ENCODE results near the gene TSPEAR.
"Not testable (repeated sequence)": the region's sequence is repeated elsewhere in the genome, so short reads cannot be mapped to it uniquely, and the experiment has no call there.

The TSPEAR gene

DNA sequence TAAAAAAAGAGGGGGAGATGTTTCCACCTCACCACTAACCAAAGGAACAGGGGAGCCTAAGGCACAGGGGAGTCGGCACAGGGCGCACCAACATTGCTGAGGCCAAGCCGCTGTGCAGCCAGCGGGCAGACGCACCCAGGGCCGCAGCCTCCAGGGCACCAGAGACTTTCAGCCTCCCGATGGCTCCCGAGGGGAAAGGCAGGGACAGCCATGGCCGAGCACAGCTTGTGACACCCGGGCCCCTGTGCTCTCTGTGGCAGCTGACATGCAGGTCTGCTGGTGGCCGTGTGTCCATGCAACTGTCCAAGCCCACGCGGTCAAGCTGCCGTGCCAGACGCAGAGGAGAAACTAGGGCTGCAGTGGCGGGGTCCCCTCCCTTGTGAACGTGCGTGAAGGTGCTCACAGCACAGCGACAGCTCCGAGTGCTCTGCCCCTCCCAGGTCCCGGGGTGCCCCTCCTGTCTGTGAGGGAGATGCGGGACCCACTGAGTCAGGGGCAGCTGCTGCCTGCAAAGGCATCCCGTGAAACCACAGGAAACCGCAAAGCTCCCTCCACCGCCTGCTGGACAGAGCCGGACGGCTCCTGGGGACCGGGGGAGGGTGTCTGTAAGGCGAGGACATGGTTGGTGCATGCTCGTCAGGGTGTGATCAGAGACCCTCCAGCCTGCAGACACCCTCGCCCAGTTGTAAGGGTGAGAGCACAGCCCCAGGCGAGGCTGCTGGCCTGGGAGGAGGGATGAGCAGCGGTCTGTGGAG, 62.6 kb downstream of the TSPEAR start:
- DNase-seq, result no peak

DNA sequence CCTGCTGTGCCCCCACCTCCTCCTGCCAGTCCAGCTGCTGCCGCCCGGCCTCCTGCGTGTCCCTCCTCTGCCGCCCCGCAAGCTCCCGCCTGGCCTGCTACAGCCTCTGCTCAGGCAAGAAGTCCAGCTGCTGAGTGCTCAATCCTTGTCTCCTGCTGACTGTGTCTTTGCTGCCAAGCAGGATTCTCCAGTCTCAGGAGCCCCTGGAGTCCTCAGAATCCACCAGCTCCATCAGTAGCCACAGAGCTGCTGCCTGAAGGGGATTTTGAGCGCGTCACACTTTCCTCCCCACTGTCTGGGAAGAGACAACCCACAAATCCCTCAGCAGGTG, 64.2 kb downstream of the TSPEAR start:
- DNase-seq, result no peak

DNA sequence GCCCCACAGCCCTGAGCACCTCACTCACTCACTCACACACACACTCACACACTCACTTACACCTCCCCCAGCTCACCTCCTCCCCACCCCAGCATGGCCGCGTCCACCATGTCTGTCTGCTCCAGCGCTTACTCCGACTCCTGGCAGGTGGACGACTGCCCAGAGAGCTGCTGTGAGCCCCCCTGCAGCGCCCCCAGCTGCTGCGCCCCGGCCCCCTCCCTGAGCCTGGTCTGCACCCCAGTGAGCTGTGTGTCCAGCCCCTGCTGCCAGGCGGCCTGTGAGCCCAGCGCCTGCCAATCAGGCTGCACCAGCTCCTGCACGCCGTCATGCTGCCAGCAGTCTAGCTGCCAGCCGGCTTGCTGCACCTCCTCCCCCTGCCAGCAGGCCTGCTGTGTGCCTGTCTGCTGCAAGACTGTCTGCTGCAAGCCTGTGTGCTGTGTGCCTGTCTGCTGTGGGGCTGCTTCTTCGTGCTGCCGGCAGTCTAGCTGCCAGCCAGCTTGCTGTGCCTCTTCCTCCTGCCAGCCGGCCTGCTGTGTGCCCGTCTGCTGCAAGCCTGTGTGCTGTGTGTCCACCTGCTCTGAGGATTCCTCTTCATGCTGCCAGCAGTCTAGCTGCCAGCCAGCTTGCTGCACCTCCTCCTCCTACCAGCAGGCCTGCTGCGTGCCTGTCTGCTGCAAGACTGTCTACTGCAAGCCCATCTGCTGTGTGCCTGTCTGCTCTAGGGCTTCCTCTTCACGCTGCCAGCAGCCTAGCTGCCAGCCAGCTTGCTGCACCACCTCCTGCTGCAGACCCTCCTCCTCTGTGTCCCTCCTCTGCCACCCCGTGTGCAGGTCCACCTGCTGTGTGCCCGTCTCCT, 64.8 kb downstream of the TSPEAR start, which contains the start of gene KRTAP10-11:
KRTAP10-11 (plus strand) TSS at position 49 of the 856 bp plus-strand sequence; CDS start at position 94, 45 bp downstream.
- DNase-seq, result not testable (repeated sequence)

DNA sequence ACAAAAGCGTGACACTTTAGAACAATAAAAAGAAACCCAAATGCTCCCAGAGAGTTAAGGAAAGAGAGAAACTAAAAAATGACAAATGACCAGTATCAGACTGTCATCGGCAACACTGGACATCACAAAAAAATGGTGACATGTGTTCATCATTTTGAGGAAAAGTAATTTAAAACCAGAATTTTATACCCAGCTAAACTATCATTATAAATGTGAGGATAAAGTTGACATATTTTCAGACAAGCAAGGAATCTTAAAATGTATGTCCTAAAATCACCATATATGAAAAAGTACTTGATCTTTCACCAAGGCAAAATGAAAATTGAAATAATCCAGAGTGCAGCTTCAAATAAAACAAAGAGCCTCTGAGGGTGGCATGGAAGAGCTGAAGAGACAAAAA, 66.5 kb downstream of the TSPEAR start:
- no peak for DNase-seq

DNA sequence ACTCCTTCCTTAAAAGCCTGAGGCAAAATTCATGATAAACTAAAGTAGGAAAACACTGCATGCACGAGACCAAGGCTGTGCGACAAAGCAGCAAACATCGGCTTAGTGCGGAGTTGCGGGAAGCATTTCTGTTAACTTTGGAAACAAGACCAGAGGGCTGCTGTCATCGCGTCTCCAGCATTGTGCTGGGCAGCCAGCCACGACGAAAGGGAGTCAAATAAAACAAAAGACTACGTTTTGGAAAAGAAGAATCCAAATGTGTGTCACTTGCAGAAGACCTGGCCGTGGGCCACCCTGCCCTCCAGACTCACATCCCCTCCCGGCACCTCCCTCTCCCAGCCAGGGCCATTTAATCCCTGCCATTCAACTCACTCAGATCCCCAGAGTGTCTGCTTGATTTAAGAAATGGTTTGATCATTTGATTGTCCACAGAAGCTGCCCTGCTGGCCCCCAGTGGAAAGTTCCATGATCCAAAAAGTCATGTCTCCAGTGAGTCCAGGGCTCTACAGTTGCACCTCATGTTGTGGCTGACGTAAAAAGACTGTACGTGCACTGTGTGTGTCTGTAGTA, 67.5 kb downstream of the TSPEAR start:
- no peak for DNase-seq

DNA sequence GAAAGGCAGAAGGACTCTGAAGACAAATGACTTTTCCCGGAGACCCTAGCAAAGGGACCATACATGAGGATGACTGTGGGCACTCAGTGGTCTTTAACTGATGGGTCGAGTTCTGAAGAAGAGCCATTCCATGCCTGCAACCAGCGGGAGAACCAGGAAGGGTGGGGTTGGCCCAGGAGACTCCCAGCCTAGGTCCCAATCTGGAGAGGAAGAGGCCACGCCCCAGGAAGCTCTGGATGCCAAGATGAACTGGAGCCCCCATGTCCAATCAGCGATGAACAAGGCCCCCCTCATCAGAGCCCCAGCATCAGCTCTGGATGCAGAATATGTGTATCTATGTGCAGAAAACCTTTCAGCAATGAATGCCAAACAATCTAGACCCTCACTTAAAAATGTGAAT, 70.6 kb downstream of the TSPEAR start:
- no peak for DNase-seq

DNA sequence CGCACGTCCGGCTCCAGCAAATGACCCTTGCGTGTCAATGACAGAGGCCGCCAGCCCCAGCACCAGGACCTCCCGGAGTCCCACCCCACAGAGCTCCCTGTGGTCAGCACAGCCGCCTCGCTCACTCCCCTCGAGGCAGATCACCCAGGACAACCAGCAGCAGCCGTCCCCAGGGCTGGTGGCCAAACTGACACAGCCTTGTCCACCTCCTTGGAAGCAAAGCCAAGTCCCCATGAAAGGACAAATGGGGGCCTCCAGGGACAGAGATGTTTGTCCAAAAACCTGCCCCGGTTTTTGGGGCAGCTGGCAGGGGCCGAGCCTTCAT, 72.1 kb downstream of the TSPEAR start:
- DNase-seq, result no peak

DNA sequence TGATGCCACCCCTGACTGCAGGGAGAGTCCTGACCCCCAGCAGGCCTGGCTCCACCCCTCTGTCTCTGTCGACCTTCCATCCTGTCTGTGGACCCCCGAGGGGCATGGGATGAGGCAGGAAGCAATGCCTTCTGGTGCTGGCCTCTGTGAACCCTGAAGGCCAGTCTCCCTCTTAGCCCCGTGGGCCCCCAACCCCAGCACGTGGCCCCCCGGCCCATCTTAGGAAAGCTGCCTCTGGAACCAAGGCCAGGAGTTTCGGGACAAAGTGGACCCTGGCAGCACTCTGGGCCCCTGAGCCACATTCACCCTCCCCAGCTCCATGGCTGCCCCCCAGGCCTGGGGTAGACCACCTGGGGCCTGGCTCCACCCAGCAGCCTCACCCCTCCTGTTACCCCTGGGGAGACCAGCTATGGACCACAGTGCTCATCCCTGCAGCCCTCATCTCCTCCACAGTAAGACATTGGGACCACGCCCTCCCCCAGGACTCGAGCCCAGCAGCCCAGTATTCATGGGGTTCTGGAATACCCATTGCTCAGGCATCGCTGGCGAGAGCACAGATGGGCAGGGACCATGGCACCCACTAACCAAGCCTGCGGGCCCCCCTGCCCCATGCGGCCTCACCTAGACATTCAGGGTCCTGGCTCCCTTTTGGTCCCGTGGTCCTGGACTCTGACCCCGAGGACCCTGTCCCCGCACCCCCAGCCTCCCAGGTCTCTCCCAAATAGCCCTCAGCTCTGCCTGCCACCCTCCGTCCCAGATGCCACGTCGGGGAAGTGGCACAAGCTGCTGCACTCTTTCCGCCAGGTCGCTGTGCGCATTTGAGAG, 72.7 kb downstream of the TSPEAR start:
- DNase-seq, result not testable (repeated sequence)

DNA sequence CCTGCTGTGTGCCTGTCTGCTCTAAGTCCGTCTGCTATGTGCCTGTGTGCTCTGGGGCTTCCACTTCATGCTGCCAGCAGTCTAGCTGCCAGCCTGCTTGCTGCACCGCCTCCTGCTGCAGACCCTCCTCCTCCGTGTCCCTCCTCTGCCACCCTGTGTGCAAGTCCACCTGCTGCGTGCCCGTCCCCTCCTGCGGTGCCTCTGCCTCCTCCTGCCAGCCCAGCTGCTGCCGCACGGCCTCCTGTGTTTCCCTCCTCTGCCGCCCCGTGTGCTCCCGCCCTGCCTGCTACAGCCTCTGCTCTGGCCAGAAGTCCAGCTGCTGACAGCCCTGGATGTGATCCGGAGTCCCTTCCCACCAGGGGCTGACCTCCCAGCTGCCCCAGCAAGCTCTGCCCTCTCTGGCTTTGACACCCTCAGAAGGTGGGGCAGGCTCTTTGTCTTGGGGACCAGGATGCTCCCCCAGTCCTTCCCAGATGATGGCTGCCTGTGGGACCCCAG, 73.5 kb downstream of the TSPEAR start:
- DNase-seq, result not testable (repeated sequence)

DNA sequence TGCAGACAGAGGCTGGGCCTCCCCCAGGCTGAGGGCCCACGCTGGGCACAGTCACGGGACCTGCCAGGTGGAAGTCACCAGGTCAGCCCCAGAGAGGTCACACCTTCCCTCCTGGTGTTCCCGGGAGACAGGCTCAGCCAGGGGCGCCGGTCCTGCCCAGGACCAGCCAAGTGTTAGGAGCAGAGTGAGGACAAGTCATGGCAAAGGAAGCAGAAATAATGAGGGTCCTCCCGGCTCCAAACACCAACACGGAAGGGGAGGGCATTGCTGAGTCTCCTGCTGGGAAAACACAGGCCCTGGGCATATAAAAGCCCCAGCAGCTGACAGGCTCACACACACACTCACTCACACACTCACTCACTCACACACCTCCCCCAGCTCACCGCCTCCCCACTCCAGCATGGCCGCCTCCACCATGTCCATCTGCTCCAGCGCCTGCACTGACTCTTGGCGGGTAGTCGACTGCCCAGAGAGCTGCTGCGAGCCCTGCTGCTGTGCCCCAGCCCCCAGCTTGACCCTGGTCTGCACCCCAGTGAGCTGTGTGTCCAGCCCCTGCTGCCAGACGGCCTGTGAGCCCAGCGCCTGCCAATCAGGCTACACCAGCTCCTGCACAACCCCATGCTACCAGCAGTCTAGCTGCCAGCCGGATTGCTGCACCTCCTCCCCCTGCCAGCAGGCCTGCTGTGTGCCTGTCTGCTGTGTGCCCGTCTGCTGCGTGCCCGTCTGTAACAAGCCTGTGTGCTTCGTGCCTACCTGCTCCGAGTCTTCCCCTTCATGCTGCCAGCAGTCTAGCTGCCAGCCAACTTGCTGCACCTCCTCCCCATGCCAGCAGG, 74.1 kb downstream of the TSPEAR start, which contains the start of gene KRTAP10-10:
KRTAP10-10 (plus strand) TSS at position 339 of the 833 bp plus-strand sequence; CDS start at position 401, 62 bp downstream.
- no peak for DNase-seq

DNA sequence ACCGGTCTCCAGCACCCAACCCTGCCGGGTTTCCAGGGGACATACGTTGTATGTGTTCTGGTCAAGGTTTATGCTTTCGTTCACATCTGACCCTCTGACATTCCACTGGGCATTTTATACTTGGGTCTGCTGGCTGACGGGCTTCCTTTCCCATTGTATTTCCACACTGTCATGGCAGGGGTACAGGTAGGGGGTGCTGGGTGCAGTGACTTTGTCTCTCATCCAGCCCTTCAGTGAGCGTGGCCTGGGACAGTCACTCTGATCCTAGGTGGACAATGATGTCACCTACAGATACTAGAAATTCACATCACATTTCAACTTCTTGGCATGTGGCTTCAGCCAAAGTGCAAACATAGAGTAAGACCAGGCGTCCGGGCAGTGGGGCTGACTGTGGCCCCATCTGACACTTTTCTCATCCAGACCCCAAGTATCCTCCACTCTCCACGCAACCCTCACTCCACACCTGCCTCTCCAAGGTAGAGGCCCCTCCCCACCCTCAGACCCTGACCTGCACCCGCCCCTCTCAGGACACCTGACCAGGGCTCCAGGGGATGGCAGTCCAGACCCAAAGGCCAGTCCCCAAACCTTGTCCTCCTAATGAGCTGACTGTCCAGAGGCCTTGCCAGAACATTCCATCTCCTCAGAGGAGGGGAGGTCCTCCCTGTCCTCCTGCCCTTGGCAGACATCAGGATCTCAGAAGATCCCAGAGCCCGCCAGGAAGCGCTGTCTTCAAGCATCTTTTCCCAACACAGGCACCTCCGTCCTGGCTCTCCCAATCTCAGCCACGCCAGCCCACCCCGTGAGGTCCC, 75.0 kb downstream of the TSPEAR start:
- no peak for DNase-seq

DNA sequence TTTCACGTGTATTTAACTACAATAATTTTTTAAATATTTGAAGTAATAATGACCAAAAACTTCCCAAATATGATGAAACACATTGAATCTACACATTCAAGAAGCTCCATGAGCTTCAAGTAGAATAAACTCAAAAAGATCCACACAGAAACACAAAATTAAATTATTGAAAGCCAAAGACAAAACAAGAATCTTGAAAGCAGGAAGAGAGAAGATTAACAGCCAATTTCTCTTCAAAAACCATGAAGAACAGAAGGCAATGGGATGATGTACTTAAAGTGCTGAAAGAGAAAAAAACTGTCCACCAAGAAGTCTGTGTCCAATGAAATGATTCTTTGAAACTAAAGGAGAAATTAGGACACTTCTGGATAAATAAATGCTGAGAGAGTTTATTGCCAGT, 79.3 kb downstream of the TSPEAR start:
- no peak for DNase-seq

DNA sequence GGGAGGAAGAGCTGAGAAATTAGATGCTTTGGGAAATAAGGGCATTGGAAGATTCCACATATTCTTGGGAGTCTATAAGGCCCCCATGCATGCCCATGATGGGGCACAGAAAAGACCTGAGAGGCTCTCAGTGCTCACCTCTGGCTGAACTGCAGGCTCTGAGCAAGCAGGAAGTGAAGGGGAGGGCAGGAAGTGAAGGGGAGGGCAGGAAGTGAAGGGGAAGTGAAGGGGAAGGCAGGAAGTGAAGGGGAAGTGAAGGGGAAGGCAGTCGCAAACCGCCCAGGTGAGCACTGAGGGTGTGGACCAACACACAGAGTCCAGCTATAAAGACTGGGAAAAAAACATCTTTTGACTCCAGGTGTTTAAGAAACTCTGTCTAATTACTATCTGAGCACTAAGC, 80.9 kb downstream of the TSPEAR start:
- no peak for DNase-seq

DNA sequence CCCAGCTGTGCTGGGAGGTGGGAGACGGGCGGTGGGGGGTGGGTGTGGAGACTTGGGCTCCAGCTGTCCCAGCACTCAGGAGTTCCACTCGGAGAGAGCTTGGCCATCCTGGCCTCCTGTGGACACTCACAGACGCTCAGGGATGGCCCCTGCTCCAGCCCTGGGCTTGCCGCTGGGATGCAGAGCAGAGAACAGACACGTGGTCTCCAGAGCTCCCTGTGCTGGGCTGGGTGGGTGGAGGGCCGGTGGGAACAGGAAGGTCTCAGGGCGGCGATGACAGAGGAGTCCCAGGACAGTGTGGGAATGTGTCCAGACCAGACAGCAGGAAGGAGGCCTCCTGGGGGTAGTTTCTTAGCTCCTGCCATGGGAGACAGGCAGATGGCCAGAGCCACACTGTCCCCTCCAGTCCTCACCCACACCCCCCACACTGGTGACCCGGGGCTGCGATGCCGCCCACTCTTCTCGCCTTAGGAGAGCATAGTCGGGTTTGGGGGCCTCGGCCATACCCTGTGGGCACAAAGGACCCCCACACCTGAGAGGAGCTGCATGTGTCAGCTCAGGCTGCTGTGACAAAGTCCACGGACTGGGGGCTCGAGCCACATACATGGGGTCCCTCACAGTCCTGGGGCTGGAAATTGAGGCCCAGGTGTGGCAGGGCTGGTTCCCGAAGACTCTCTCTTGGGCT, 82.5 kb downstream of the TSPEAR start:
- DNase-seq, result no peak

DNA sequence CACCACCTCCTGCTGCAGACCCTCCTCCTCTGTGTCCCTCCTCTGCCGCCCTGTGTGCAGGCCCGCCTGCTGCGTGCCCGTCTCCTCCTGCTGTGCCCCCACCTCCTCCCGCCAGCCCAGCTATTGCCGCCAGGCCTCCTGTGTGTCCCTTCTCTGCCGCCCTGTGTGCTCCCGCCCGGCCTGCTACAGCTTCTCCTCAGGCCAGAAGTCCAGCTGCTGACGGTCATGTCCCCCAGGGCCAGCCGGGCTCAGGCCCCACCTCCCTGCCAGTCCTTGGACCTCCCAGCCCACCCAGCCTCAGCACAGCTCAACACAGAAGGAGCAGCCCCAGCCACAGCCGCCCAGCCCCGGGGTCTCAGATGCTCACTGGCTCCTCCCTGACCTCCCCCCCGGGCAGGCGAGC, 83.5 kb downstream of the TSPEAR start:
- not testable (repeated sequence) for DNase-seq

DNA sequence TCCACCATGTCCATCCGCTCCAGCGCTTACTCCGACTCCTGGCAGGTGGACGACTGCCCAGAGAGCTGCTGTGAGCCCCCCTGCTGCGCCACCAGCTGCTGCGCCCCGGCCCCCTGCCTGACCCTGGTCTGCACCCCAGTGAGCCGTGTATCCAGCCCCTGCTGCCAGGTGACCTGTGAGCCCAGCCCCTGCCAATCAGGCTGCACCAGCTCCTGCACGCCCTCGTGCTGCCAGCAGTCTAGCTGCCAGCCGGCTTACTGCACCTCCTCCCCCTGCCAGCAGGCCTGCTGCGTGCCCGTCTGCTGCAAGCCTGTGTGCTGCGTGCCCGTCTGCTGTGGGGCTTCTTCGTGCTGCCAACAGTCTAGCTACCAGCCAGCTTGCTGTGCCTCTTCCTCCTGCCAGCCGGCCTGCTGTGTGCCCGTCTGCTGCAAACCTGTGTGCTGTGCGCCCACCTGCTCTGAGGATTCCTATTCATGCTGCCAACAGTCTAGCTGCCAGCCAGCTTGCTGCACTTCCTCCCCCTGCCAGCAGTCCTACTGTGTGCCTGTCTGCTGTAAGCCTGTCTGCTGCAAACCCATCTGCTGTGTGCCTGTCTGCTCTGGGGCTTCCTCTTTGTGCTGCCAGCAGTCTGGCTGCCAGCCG, 84.1 kb downstream of the TSPEAR start:
- not testable (repeated sequence) for DNase-seq

DNA sequence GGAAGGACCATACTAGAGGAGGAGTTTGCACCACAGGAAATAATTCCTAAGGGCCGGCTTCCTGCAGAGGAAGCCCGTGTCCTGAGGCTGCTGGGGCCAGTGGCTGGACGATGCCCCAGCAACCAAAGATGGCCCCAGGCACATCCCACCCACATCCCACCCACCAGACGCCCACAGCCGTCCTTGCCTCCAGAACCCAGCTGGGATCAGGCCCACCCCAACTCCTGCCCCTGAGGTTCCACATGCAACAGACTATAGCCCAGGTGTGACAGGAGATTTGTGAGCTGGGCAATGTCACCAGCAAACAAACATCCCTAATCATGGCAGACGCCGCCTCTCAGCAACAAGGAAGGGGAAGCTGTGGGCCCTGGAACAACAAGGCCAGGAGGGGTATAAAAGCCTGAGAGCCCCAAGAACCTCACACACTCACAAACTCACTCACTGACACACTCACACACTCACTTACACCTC, 84.7 kb downstream of the TSPEAR start, which contains the start of gene KRTAP10-9:
KRTAP10-9 (plus strand) TSS at position 421 of the 471 bp plus-strand sequence. CDS start 79 bp downstream, outside the sequence.
- no peak for DNase-seq

DNA sequence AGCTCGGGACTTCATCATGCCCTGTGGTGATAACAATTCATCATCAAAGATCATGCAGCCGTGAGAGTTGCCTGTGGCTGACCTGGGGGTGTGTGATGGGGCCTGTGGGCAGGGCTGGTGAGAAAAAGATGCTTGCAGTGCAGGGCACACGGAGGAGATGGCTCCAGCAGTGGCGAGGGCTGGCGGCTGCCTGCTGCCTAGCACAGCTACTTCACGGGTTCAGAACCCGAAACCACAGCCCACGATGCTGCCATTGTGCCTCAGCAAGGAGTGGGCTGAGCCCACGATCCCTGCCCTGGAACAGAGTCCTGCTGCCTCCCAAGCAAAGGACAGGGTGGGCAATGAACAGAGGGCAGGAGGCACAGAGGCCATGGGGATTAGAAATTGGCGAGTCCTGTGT, 85.1 kb downstream of the TSPEAR start:
- no peak for DNase-seq

DNA sequence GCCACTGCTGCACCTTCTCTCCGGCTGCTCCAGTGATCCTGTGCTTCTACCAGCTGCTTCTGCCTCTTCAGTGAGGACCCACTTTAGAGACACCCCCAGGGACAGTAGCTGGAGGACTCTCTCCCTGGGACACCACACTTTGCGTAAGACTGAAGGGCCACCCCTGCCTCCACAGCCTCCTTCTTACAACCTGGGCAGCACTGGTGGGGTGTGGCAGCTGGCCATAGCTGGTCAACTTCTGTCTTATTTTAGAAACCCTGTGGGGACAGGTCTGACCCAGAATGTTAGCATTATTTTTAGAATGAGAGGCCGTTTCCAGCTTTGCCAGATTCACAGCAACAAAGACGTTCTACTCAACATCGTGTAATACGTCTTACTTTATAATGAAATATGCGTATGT, 85.6 kb downstream of the TSPEAR start:
- DNase-seq, result no peak

Measured in stimulated activated CD8-positive, alpha-beta memory T cell treated with anti-CD3 and anti-CD28 coated beads, Interleukin-4, amount 100 ng/mL, for 48 hours (primary cell).